ENCODE measurements around the gene DIP2C.
A peak's percentile ranks its signal among the peaks of the same experiment; 100 is the strongest.
"Not testable (repeated sequence)": the region's sequence is repeated elsewhere in the genome, so short reads cannot be mapped to it uniquely, and the experiment has no call there.

DIP2C gene

GRCh38 chr10:474406-474805 is 215.1 kb downstream of the DIP2C start:
- DNase-seq: no peak

- no peak for DNase-seq
These were observed 217.1 kb downstream of the DIP2C start for GRCh38 chr10:472241-472910.

- peak; percentile 27 to 76 (median 55) for DNase-seq
These were observed 219.0 kb downstream of the DIP2C start for GRCh38 chr10:470339-471003.

- no peak for DNase-seq
These were observed 219.5 kb downstream of the DIP2C start for GRCh38 chr10:469947-470338.

- DNase-seq: no peak
These were observed 229.7 kb downstream of the DIP2C start for GRCh38 chr10:459743-460142.

GRCh38 chr10:458421-458851 is 231.0 kb downstream of the DIP2C start:
- DNase-seq: no peak

GRCh38 chr10:456486-456885 is 233.0 kb downstream of the DIP2C start:
- DNase-seq: no peak

GRCh38 chr10:454860-455259 is 234.6 kb downstream of the DIP2C start:
- DNase-seq: no peak

- no peak for DNase-seq
These were observed 235.8 kb downstream of the DIP2C start for GRCh38 chr10:453647-454046.

- no peak for DNase-seq
These were observed 236.7 kb downstream of the DIP2C start for GRCh38 chr10:452512-453426.

GRCh38 chr10:451856-452255 is 237.6 kb downstream of the DIP2C start:
- no peak for DNase-seq

- DNase-seq: peak; percentile 40 to 83 (median 72)
These were observed 238.4 kb downstream of the DIP2C start for GRCh38 chr10:451021-451471.

- peak in 2 of 6 experiments; percentile 32 to 49 for DNase-seq
These were observed 239.0 kb downstream of the DIP2C start for GRCh38 chr10:450463-450862.

GRCh38 chr10:449331-449730 is 240.1 kb downstream of the DIP2C start:
- not testable (repeated sequence) for DNase-seq

- DNase-seq: no peak
These were observed 246.0 kb downstream of the DIP2C start for GRCh38 chr10:443459-443858.

GRCh38 chr10:442209-442608 is 247.3 kb downstream of the DIP2C start:
- DNase-seq: no peak

- DNase-seq: no peak
These were observed 247.8 kb downstream of the DIP2C start for GRCh38 chr10:441659-442058.

- no peak for DNase-seq
These were observed 249.3 kb downstream of the DIP2C start for GRCh38 chr10:440127-440526.

- peak in 1 of 6 experiments; percentile 17 for DNase-seq
These were observed 251.6 kb downstream of the DIP2C start for GRCh38 chr10:437698-438490.

- no peak for DNase-seq
These were observed 252.4 kb downstream of the DIP2C start for GRCh38 chr10:436911-437665.

- no peak for DNase-seq
These were observed 253.3 kb downstream of the DIP2C start for GRCh38 chr10:436013-436697.

Measured in stimulated activated naive CD4-positive, alpha-beta T cell (primary cell).